Mucosa of gallbladder (tissue), 1 donor: ENCODE measurements around the gene GPS2. TPM values are rescaled to one million over a fixed set of nuclear protein-coding genes. Genes with fewer than 3 reads are reported as not detected.

Experiments
- DNase-seq: peaks from one replicate; pipeline ENCODE4 v3.0.0-alpha.2; 2020; ENCODE audit warnings: low spot score
- total RNA-seq: library from RNA; stranded (reverse); gene quantifications from one replicate; pipeline ENCODE4 v1.2.1, GENCODE V29; 2021
- donor health status: DM: no; HTN: no; CAD: no.

GPS2 gene
- total RNA-seq, 1 donor from 2014 or later = 71.8 TPM

DNA sequence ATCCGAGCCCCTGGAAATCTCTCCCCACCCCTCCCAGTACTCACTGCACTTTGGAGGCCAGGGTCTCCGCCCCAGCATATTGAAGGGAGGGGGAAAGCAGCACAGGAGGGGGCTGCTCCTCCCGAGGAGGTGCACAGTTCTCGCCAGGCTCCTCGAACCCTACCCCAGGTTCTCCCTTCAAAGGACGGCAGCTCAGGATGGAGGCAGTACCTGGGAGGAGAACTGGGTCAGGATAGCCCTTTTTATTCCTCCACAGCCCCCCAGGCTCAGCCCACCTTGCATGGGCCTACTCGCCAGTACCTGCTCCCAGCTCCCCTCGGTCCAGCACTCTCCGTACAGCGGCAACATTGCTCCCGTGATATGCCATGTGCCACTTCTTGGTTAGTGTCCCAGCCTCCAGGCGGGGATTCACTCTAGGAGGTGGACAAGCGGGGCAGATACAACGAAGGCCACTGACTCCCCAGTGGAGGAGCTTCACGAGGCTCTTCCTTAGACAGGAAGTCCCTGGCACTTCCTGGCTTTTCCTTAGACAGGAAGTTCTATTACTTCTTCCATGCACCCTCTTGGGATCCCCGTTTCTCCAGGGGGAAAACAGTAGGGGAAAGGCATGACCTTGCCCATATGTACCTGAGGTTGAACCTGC, 2.1 kb upstream of the GPS2 start:
- no peak for DNase-seq

DNA sequence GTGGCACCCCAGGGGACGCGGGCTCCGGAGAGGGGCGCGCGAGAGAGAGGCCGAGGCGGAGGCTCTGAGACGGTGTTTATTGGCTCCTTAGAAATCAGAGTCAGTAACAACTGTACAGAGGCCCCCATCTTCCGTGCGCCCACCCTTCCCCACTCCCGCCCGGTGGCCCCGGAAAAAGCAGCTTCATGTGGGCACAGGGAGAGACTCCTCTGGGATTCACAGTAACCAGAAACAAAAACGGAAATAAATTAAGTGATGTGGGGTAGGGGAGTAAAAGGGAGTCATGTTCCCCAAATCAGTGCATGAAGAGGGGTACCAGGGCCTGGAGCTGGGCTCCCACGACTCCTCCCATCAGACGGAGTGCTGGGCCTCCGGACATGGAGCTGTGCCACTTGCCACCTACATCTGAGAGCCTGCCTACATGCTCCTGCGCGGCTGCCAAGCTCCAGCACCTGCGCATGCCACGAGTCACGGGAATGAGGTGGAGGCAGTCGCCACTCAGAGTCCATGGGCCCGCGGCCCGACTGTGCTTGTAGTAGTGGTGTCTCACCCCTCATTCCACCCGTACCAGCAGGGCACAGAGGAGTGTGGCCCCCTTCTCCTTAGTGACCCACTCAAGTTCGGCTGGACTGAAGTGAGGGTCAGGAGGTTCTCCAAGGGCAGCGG, 543 bp upstream of the GPS2 start:
- no peak for DNase-seq

DNA sequence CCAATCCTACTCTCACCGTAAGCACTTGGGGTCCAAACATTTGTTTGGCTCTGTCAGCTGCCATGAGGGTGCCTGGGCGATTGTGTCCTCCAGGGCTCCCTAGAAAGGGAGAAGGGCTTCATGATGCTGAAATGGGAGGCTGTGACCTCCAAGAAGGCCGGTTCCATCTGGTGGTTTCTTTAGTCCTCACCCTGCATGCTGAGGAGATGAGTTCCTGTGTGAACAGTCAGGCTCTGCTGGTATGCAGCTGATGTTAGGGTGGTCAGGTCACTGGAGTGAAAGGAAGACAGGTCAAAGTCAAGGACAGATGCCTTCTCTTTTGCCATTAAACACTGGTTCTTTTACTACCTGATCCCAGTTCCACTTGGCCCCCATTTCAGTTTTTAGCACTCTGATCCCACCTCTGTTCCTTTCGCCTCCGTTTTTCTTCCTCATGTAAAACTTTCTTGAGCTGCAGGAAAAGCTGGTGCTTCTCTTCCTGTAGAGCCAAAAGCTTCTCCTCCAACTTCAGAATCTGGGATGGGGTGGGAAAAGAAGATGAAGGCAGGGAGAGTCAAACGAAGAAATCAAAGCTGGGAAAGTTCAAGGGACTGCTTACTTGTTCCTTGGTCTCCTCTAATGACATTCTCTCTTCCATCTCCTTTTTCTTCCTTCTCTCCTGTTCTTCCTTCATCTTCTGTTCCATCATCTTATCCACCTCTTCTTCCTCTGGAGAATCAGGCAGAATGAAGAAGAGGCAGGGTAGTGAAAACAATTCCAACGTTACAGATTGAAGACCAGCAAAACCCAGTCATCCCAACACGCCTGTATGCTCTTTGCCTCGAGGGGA, 1.1 kb downstream of the GPS2 start:
- no peak for DNase-seq

DNA sequence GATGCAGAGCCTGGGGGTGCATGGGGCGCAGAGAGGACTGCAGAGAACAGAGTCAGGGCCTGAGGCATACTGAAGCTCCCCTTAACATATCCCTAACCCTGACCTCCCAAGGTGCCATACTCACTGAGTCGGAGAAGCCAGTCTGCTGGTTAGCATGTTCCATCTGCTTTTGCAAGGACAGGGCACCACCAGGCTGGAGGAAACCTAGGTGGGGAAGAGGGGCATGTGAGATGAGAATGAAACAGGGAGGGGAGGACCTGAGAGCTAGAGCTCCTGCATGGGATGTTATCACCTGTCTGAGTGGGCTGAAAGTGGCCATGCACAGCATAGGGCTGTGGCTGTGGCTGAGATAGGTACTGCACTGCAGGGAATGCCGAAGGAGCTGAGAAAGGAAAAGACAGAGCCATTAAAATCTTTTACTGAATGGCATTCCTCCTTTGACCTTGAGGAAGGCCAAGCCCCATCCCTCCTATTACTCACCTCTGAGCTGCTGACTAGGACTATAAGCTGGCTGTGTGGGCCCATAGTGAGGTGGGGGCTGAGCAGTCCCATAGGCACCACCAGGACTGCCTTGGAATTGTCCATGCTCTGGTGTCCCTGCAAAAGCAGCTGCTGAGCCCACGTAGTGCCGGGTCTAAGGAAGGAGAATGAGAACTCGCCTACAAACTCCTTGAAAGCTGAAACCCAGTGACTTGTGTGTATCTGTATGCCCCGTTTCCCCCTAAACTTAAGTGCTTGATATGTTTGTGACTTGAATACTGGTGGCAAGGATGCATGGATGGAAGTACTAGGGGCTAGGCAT, 1.9 kb downstream of the GPS2 start:
- no peak for DNase-seq

DNA sequence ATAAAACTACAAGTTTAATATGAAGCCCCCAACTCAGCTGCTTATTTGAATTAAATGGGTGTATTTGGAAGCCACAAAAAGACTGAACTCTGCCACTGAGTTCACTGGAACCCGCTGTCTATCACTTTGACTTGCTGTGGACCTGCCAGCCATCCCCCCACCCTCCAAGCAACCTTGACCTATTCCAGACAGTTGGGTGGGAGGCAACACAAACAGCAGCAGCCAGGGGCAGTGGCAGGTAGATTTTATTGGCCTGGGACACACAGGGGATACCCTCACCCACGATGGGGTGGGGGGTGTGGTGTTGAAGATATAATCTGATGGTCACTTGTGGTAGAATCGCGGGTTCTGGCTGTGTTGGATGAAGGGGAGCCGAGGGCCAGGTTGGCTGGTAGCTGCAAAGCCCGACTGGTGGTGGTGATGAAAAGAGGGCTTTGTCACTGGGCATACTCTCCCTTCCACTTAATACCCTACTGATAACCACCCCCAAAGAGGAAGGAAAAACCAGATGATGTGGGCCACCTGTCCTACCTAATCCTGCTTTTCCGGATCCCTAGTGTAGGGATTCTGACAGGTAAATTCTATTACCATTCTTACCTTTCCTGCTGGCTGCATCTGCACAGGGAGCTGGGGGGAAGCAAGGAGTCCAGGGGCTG, 2.6 kb downstream of the GPS2 start:
- no peak for DNase-seq

DNA sequence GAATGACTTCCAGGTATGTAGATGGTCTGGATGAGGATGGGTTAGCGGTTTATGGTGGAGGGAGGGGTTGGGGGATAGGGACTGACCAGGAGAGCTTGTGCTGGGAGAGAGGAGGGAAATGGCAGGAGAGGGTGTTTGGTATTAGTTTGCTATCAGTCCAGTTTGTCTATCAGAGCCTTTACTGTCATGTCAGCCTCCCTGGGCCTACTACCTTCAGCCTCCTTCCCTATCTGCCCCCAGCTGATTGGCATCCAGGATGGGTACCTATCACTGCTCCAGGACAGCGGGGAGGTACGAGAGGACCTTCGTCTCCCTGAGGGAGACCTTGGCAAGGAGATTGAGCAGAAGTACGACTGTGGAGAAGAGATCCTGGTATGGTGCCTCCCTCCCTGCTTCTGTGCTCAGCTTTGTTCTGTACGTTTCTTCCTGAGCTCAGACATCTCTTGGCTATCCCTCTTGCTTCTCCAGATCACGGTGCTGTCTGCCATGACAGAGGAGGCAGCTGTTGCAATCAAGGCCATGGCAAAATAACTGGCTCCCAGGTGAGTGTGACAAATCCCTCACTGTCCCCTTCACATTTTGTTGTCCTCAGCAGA, 4.0 kb downstream of the GPS2 start:
- no peak for DNase-seq

DNA sequence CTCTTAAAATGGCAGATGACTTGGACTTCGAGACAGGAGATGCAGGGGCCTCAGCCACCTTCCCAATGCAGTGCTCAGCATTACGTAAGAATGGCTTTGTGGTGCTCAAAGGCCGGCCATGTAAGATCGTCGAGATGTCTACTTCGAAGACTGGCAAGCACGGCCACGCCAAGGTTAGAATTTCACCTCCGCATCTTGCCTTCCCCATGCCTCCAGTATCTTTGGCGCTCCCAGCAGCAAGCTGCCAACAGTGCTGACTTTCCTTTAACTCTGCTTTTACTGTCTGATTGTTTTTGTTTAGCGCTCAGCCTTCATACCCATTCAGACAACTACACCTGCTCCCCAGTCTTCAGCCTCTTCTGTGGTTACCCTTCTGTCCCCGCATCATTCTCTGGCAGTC, 5.5 kb downstream of the GPS2 start:
- DNase-seq = no peak

DNA sequence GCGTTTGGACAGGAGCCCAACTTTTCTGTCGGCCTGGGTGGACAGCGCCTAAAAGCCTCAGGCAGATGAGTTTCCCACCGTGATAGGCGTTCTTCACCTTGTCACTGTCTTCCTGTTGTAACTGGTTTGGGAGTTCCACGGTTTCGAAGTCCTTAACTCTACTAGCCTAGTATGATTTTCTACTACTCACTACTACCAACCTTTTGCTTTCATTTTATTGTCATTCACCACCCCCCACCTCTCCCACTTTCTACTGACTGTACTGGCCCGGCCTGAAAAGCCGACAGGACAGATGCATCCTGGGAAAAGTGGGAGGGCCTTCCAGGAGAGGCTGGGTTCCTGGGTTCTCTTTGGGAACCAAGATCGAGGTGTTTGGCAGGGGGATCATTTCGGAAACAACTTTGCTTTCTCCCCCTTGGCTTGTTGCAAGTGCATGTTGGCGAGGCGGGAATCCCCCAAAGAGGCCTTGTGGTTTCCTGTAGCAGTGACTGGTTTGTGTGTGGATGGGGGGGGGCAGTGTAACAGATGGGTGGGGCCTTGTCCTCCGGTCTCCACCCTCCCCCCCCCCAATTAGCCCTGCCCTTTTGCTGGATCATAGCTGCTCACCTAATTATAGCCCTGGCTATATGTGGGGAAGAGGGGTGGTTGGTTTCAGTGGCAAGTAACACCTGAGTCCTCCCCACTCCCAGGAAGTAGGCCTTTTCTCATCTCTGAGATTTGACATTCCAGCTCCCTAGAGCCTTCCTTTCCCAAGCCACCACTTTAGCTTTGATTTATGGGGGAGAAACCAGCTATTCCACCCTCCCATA, 6.3 kb downstream of the GPS2 start:
- peak; percentile 78 for DNase-seq

DNA sequence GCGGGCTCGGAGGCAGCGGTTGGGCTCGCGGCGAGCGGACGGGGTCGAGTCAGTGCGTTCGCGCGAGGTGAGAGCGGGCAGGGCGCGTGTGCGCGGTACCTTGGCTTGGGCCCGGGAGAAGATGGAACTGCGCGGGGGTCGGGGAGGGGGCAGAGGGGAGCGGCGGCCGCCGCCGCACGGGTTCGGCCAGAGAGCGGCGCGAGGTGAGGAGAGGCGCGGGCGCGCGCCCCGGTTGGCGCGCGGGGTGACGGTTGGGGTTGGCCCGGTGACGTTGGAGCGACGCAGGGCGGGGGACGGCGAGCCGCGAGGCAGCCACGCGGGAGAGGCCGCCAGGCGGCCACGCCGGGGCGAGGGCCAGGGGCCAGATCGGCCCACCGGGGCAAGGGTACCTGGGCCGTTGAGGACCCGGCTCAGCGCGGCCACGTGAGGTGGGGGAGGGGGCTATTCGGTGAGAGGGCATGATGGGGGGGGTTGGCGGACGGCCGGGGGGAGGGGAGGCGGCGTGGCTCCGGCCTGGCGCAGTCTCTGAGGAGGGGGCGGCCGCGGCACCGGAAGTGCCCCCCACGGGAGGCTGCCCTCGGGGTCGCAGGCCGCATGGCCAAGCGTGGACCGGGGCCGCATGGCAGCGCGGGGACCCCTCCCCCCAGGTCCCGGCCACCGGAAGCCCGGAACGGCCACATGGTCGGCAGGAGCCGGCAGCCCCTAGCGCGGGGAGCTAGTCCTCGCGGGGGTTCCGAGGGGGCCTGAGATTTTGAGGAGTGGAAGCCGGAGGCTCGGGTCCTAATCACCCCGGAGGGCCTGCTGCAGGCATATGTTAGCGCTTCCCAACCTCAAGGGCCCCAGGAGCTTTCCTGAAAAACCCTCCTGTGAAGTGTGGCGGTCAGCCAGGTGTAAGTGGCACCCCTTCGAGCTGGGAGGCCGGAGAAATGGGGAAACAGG, 7.2 kb downstream of the GPS2 start:
- peak; percentile 43 for DNase-seq

DNA sequence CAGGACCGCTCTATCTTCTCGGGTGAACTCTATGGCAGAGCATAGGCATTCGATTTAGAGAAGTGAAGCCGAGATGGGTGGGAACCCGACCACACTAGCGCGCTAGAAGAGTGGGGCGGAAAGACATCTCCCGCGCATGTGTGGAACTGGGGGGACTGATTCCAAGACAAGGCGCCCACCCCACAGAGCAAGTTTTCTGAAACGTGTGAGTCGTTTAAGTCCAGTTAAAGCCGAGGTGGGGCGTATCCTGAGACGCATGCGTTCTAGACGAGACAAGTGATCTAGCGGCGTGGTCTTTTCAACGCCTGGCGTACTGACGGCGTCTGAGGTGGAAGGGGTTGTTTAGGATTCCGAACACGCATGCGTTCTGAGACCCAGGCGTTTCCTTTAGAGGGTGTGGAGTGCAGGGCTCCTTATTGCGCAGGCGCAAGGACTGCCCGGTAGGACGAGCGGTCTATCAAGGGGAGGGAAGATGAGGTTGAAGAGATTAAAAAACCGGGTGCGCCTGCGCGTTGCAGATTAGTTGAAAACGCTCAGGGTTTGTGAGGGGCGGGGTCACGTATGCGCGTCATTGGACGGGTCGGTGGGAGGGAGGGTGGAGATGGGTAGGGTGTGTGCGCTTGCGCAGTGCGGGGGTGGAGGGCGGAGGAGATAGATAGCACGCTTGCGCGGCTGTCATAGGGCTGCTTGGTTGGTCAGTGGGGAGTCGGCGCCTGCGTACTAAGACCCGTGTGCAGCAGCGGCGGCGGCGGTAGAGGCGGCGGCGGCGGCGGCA, 8.1 kb downstream of the GPS2 start, which contains the start of gene EIF5A:
Gene EIF5A, plus strand, starts transcription at position 718 of the 775 bp plus-strand sequence. CDS start 2,008 bp downstream, outside the sequence.
- DNase-seq = peak; percentile 100

DNA sequence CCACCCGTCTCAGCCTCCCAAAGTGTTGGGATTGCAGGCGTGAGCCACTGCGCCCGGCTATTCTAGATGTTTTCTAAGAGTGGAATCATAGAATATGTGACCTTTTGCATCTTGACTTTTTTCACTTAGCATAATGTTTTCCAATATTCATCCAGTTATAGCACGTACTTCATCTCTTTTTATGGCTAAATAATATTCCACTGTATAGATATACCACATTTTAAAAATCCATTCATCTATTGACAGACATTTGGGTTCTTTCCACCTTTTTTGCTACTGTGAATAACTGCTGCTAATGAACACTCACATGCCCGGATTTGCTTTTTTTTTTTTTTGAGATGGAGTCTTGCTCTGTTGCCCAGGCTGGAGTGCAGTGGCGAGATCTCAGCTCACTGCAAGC, 11.0 kb downstream of the GPS2 start:
- no peak for DNase-seq

DNA sequence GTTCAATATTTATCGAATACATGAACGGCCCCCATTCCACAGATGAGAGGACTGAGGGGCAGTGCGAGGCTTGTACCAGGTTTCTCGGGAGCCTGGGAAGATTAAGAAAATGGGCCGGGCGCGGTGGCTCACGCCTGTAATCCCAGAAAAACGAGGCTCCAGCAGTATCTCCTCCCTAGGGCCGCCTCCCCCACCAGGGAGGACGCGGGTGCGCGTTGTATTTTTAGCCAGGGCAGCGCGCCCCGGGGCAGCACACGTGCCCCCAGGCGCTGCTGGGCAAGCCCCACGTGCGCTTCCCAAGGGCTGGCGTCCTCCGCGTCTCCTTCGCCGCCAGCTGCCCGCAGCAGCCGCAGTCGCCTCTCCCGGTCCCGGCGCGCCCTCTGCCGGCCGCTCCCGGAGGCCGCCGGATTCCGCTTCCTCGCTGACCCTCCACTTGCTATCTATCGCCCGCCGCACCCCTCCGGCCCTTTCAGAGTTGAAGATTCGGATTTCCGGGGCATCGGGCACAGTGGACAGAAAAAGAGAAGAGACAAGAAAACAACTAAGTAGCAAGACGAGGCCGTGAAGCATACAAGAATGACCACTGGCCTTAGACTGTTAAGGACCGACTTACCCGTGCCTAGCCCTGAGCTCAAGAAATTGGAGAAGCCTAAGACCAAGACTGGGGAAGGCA, 18.8 kb downstream of the GPS2 start:
- peak; percentile 73 for DNase-seq

DNA sequence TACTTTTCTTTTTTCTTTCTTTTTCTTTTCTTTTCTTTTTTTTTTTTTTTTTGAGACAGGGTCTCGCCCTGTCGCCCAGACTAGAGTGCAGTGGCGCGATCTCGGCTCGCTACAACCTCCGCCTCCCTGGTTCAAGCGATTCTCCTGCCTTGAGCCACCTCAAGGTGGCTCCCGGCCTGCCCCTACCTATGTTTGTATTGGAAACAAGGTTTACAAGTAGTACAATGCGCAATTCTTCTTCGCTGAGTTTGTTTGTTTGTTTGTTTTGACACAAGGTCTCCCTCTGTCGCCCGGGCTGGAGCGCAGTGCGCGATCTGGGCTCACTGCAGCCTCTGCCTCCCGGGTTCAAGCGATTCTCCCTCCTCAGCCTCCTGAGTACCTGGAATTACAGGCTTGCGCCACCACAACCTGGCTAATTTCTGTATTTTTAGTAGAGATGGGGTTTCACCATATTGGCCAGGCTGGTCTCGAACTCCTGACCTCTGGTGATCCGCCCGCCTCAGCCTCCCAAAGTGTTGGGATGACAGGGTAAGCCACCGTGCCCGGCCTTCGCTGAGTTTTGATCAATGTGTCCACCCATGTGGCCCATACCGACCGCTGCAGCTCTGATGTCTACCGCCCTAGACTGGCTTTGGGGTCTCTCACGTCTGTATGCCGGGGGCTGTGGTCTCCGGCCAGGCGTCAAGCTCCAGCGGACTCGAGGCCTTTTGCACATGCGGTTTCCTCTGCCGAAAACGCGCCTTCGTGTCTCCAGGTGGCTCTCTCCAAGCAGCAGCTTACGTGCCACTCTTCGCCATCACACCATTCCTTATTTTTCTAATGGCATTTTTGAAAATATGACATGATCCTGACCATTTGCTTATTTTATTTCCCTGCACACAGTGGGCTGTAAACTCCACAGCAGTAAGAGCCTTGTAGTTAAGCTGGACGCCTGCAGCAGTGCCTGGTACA, 19.7 kb downstream of the GPS2 start:
- no peak for DNase-seq

DNA sequence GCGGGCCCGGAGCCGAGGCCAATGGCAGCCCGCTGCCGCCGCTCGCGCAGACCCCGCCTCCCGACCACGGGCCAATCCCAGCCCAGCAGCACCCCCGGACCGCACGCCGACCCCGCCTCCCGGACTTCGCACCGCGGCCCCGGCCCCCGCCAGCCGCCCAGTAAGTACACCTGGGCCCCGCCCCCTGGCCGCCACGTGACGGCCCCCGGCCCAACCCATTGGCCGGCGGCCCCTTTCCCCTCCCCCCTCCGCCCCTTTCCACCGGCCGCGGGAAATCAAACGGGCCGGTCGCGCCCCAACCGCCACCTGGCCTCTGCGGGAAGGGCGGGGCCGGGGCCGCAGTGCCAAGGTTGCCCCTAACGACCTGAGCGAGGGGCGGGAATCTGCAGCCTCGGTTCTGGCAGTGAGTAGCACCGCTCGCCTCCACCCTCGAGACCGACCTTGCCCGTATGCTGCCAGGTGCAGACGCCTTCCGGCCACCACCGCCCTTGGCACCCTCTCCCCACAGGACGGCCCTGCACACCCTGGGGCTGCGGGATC, 20.5 kb downstream of the GPS2 start, which contains the start of gene YBX2:
Gene YBX2, minus strand, starts transcription at position 26 of the 540 bp plus-strand sequence. CDS start 139 bp downstream, outside the sequence.
- DNase-seq = peak; percentile 67

DNA sequence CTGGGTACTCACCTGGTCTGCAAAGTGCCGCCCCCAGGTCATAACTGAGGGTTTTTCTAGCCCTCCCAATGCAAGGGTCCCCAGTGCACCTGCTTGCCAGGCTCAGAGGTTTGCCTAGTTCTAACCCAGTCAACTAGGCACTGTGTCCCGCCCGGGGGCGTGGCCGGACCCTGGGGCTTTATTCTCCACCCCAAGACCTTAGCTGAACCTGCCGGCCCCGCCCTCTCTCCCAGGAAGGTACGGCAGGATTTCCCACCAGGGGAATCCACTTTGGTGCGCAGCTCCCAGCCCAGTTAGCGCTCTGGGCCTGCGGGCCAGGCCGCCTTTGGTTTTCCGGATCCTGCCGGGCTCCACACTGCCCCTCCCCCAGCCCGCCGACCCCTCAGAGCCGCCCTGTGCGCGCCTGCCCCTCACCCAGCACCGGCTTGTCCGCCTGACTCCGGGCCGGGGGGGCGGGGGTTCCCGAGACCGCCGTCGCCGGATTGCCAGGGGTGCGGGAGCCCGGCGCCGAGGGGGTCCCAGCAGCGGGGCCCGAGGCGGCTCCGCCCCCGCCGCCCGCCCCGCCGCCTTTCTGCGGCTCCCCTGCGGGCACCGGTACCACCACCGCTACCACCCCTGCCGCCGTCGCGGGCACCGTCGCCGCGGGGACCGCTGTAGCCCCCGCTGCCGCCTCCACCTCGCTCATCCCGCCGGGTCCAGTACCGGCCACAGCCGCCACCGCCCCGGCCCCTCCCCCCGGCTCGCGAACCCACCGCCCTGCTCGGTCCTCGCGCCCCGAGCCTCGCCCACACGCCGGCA, 21.1 kb downstream of the GPS2 start:
- peak; percentile 32 for DNase-seq
